GM19025 (cell line): ENCODE data around the gene RELN.

Experiments
- ATAC-seq: cut with Tn5 transposase; IDR thresholded peaks from one replicate; pipeline ENCODE4 v1.9.1; 2021; ENCODE audit warnings: mild to moderate bottlenecking, low read depth, moderate library complexity; ENCODE audit not compliant: unreplicated experiment

RELN gene

DNA sequence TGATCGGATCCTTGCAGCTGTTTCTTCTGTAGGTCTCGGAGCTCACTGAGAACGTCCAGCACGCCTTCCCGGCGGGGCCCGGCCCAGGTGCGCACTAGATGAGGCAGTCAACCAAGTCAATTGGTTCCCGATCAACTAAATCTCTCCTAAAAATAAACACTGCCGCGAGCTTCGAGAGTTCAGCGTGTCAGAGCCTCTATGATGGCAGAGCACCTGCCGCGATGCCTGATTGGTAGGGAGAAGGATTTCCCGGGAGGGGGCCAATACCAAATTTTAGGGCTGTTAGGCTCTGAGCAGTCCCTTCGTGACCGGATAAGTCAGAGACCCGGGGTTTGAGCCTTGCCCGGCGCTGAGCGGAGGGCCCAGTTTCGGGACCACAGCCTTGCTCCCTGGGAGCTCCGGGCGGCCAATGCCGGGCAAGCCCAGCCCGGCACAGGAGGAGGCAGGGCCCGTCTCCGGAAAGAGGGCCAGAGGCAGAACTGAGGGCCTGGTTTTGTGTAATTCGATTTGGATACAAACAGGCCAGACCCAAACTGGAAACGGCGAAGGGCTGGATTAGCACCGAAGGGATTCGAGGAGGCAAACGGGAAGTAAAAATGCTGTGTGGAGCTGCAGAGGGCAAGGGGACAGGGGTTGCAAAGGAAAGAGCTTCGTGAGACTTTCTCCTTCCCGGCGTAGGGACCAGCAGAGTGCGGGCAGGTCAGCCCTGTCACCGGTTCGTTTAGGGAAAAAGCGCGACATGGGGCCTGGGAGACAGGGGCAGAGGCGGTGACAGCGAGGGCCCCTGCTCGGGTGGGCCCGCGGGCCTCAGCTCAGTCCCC, 544.0 kb downstream of the RELN start:
- no peak for ATAC-seq

- ATAC-seq, result no peak
These were observed 549.8 kb downstream of the RELN start for GRCh38 chr7:103439661-103440060.

- ATAC-seq, result no peak
These were observed 551.8 kb downstream of the RELN start for GRCh38 chr7:103437623-103438022.

- no peak for ATAC-seq
These were observed 556.7 kb downstream of the RELN start for GRCh38 chr7:103432712-103433111.

- ATAC-seq, result no peak
These were observed 564.3 kb downstream of the RELN start for GRCh38 chr7:103425177-103425576.

DNA sequence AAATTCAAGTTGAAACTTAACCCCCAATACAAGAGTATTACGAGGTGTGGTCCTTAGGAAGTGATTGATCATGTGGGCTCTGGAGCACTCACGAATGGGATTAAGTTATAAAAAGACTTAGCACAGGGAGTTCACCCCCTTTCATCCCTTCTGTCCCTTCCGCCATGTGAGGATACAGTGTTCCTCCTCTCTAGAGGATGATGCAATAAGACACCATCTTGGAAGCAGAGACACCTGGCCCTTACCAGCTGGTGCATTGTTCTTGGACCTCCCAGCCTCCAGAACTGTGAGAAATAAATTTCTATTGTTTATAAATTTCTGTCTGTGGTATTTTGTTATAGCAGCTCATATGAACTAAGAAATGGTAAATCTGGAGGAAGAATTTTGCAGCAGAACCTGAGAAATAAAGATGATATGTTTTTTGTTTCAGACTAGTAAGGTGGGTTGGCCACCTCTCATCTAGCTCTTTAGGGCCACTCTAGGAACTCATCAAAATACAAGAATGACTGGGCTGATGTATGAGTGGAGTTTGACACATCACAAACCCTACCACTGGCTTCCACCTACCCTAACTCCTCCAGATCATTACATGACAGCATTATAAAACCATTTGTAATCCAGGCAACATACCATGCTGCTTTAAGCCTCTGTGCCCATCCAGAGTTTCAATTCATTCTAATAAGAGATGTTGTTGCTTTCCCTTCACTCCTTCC, 565.8 kb downstream of the RELN start:
- no peak for ATAC-seq
